ENCODE results near the gene SLC26A1. TPM values are rescaled to one million over a fixed set of nuclear protein-coding genes. Genes with fewer than 3 reads are reported as not detected.

SLC26A1 gene
- total RNA-seq, 1 experiment from 2014 or later, result 1.3 TPM

DNA sequence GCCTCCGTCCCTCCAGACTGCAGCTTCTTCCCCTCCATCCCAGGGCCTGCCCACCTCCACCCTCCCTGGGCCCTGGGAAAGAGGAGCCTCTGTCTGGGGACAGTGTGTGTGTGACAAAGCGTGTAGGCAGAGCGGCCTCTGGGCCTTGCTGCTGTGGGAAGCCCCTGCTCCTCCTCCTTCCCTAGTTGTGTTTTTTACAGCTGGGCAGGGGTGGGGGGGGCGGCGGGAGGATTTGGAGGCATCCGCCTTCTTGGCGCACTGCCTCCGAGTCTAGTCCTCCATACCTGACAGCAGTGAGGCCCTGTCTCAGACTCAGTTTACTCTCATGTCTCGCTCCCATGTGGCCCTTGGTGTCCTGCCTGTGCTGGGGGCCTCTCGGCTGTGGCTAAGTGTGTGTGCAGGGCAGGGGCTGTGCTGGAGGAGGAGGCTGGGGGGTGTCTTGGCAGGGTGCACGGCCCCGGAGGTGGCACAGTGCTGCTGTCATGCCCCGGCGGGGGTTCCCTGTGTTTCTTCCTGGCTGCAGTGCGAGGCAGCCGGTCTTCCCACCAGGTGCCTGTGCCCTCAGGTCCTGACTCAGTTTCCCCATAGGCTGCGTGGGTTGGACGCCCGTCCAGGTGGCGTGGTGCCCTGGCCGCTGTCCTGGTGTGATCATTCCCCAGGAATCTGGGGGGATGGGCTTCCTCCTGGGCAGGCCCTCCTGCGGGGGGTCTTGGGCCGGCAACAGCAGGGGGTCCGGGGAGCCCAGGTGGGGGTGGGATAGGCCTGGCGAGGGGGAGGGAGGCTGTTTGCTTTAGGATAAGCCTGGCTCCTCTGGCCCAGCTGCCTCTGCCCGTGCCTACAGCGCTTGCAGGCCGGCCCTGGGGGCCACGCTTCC, 25.2 kb upstream of the SLC26A1 start:
- DNase-seq, result no peak
- no peaks in the 10 kb centered on the region for H3K9me3 ChIP-seq (ENCODE audit: insufficient read depth, low read depth)
- no peak overlapping the region for H3K4me3 ChIP-seq
- ChIA-PET POLR2A (ENCODE audit: unreplicated experiment) (no interaction called here), CTCF (no interaction called here)
- no peak overlapping the region for H3K4me2 ChIP-seq
- H2AFZ ChIP-seq, result no peak overlapping the region
- no peaks in the 10 kb centered on the region for H3K36me3 ChIP-seq (ENCODE audit: low read depth)
- TF ChIP-seq, protein P1, sequence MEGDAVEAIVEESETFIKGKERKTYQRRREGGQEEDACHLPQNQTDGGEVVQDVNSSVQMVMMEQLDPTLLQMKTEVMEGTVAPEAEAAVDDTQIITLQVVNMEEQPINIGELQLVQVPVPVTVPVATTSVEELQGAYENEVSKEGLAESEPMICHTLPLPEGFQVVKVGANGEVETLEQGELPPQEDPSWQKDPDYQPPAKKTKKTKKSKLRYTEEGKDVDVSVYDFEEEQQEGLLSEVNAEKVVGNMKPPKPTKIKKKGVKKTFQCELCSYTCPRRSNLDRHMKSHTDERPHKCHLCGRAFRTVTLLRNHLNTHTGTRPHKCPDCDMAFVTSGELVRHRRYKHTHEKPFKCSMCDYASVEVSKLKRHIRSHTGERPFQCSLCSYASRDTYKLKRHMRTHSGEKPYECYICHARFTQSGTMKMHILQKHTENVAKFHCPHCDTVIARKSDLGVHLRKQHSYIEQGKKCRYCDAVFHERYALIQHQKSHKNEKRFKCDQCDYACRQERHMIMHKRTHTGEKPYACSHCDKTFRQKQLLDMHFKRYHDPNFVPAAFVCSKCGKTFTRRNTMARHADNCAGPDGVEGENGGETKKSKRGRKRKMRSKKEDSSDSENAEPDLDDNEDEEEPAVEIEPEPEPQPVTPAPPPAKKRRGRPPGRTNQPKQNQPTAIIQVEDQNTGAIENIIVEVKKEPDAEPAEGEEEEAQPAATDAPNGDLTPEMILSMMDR (conservative IDR thresholded peaks at IDR 0.05), result no peak
- no peak for TF ChIP-seq EZH2 (IDR thresholded peaks at IDR 0.05; ENCODE audit: low read depth)
- BruUV-seq (replicated peaks), result no TSS peak
- no peaks in the 10 kb centered on the region for H3K4me1 ChIP-seq (replicated peaks; ENCODE audit: insufficient read depth)
- intact Hi-C loops (cut with micrococcal nuclease; ENCODE audit: unreplicated experiment), result no loop called here
- H3K27me3 ChIP-seq (ENCODE audit: insufficient read depth, low read depth), result no peaks in the 10 kb centered on the region
- no peak overlapping the region for H3K27ac ChIP-seq
- no peaks in the 10 kb centered on the region for H3F3A ChIP-seq (ENCODE audit: insufficient read depth, low read depth)
- H3K9me2 ChIP-seq (ENCODE audit: insufficient read depth), result no peaks in the 10 kb centered on the region
- no peaks in the 10 kb centered on the region for H3K79me2 ChIP-seq (ENCODE audit: low read depth)
- H4K20me1 ChIP-seq (ENCODE audit: insufficient read depth), result peaks cover 10% of the 10 kb centered on the region; the same call in 1 of the 2 replicates

GRCh38 chr4:1017706-1018105, 24.5 kb upstream of the SLC26A1 start:
- Histone ChIP-seq H3K9me2 (ENCODE audit: insufficient read depth) (no peaks in the 10 kb centered on the region), H4K20me1 (ENCODE audit: insufficient read depth) (peaks cover 10% of the 10 kb centered on the region; the same call in 1 of the 2 replicates)
- POLR2A ChIA-PET (ENCODE audit: unreplicated experiment), result no interaction called here

DNA sequence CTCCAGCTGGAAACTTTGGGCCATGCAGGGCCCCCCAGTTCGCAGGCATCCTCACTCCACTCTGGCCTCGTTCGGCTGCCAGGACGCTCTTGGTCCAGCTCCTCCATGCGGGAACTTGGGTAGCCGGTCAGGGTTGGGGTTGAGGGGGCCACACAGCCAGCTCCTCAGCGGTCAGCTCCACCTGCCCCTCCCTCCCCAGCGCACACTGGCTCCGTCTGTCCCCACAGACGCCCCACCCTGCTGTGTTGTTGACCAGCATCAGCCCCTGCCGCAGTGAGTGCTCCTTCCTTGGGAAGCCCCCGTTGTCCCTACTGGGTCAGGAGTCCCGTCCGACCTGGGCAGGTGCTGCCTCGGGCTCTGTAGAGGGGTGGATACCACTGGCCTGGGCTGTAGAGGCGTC, 24.0 kb upstream of the SLC26A1 start:
- Histone ChIP-seq H4K20me1 (ENCODE audit: insufficient read depth) (peaks cover 9% of the 10 kb centered on the region; the same call in 1 of the 2 replicates), H3K4me1 (replicated peaks; ENCODE audit: insufficient read depth) (peaks cover 5% of the 10 kb centered on the region; the same call in 1 of the 2 replicates), H3K36me3 (ENCODE audit: low read depth) (no peaks in the 10 kb centered on the region), H3K4me2 (no peak overlapping the region), H3K27me3 (ENCODE audit: insufficient read depth, low read depth) (no peaks in the 10 kb centered on the region), H3K9me3 (ENCODE audit: insufficient read depth, low read depth) (no peaks in the 10 kb centered on the region), H3K79me2 (ENCODE audit: low read depth) (no peaks in the 10 kb centered on the region; the same call in 1 of the 2 replicates), H3K27ac (no peak overlapping the region), H3K9me2 (ENCODE audit: insufficient read depth) (no peaks in the 10 kb centered on the region), H2AFZ (no peak overlapping the region), H3K4me3 (no peak overlapping the region), H3F3A (ENCODE audit: insufficient read depth, low read depth) (peaks cover 9% of the 10 kb centered on the region; the same call in 1 of the 2 replicates)
- no TSS peak for BruUV-seq (replicated peaks)
- TF ChIP-seq, protein P1 (conservative IDR thresholded peaks at IDR 0.05), result no peak
- TF ChIP-seq EZH2 (IDR thresholded peaks at IDR 0.05; ENCODE audit: low read depth), result no peak
- CTCF ChIA-PET, result interaction anchor here (0.5 kb wide), 1 partner anchor 610 kb away, joined by 5 read pairs; no protein-coding TSS in a partner anchor
- intact Hi-C loops (cut with micrococcal nuclease; ENCODE audit: unreplicated experiment), result no loop called here
- POLR2A ChIA-PET (ENCODE audit: unreplicated experiment), result no interaction called here
- no peak for DNase-seq

More at GRCh38 chr4:1017706-1018105, 24.5 kb upstream of the SLC26A1 start:
- Histone ChIP-seq H3K4me1 (replicated peaks; ENCODE audit: insufficient read depth) (peaks cover 2% of the 10 kb centered on the region; the same call in 1 of the 2 replicates), H3K27ac (no peak overlapping the region), H3K27me3 (ENCODE audit: insufficient read depth, low read depth) (no peaks in the 10 kb centered on the region), H3K9me3 (ENCODE audit: insufficient read depth, low read depth) (no peaks in the 10 kb centered on the region), H2AFZ (no peak overlapping the region), H3K79me2 (ENCODE audit: low read depth) (no peaks in the 10 kb centered on the region; the same call in 1 of the 2 replicates), H3K36me3 (ENCODE audit: low read depth) (no peaks in the 10 kb centered on the region), H3K4me2 (no peak overlapping the region), H3F3A (ENCODE audit: insufficient read depth, low read depth) (peaks cover 6% of the 10 kb centered on the region; the same call in 1 of the 2 replicates), H3K4me3 (no peak overlapping the region)
- intact Hi-C loops (cut with micrococcal nuclease; ENCODE audit: unreplicated experiment), result no loop called here
- TF ChIP-seq EZH2 (IDR thresholded peaks at IDR 0.05; ENCODE audit: low read depth), result no peak
- TF ChIP-seq, protein P1 (conservative IDR thresholded peaks at IDR 0.05), result no peak
- no peak for DNase-seq
- CTCF ChIA-PET, result no interaction called here
- BruUV-seq (replicated peaks), result no TSS peak
